SK-N-SH treated with all-trans-retinoic acid at 6 μM for 48 hours (cell line): ENCODE results near the gene PREB.

ENCODE experiments used
- ATAC-seq: fragments of 200-7000 bp; cut with Tn5 transposase; 3 replicates; pipeline ENCODE4 v1.9.1; 2020; ENCODE audit warnings: mild to moderate bottlenecking, moderate library complexity
- ARNTL ChIP-seq: fragments of 450-650 bp; formaldehyde crosslinking; IDR thresholded peaks from 2 replicates; pipeline ENCODE4 v1.5.0; 2020; ENCODE audit warnings: low read depth, mild to moderate bottlenecking, moderate library complexity, borderline replicate concordance
- CSDC2 ChIP-seq: fragments of 250-450 bp; sonication (Bioruptor Pico); IDR thresholded peaks from 2 replicates; pipeline ENCODE4 v1.5.0; 2020; ENCODE audit warnings: mild to moderate bottlenecking, moderate library complexity
- GLIS3 ChIP-seq: fragments of 250-450 bp; sonication (Bioruptor Pico); IDR thresholded peaks from 2 replicates; pipeline ENCODE4 v1.5.0; 2020; ENCODE audit warnings: mild to moderate bottlenecking, moderate library complexity
- OSR1 ChIP-seq: fragments of 250-450 bp; sonication (Bioruptor Pico); IDR thresholded peaks from 2 replicates; pipeline ENCODE4 v1.8.0; 2022; ENCODE audit warnings: moderate library complexity, mild to moderate bottlenecking, inconsistent platforms
- RARB ChIP-seq: fragments of 250-450 bp; sonication (Bioruptor Pico); IDR thresholded peaks from 2 replicates; pipeline ENCODE4 v1.8.0; 2021; ENCODE audit warnings: mild to moderate bottlenecking, moderate library complexity
- TCF4 ChIP-seq: fragments of 250-450 bp; sonication (Bioruptor Pico); IDR thresholded peaks from 2 replicates; pipeline ENCODE4 v1.8.0; 2021; ENCODE audit warnings: mild to moderate bottlenecking, moderate library complexity, borderline replicate concordance
- TOX ChIP-seq: fragments of 250-450 bp; sonication (Bioruptor Pico); IDR thresholded peaks from 2 replicates; pipeline ENCODE4 v1.8.0; 2021; ENCODE audit warnings: mild to moderate bottlenecking, moderate library complexity, borderline replicate concordance
- ZC3H10 ChIP-seq: fragments of 250-450 bp; sonication (Bioruptor Pico); IDR thresholded peaks from 2 replicates; pipeline ENCODE4 v1.5.1; 2021; ENCODE audit warnings: mild to moderate bottlenecking, moderate library complexity
- ZFP3 ChIP-seq: fragments of 250-450 bp; sonication (Bioruptor Pico); IDR thresholded peaks from 2 replicates; pipeline ENCODE4 v1.5.0; 2020; ENCODE audit warnings: mild to moderate bottlenecking, moderate library complexity
- ZNF565 ChIP-seq: fragments of 450-650 bp; formaldehyde crosslinking; conservative IDR thresholded peaks from 2 replicates; pipeline ENCODE4 v1.5.0; 2020; ENCODE audit warnings: low read depth, mild to moderate bottlenecking, moderate library complexity
- ZNF70 ChIP-seq: fragments of 450-650 bp; formaldehyde crosslinking; IDR thresholded peaks from 2 replicates; pipeline ENCODE4 v1.5.0; 2020; ENCODE audit warnings: mild to moderate bottlenecking, moderate library complexity
- ZNF8 ChIP-seq: fragments of 450-650 bp; formaldehyde crosslinking; IDR thresholded peaks from 2 replicates; pipeline ENCODE4 v1.5.0; 2020; ENCODE audit warnings: mild to moderate bottlenecking, moderate library complexity
- TF ChIP-seq, protein P1 (sequence below): fragments of 250-450 bp; sonication (Bioruptor Pico); IDR thresholded peaks from 2 replicates; pipeline ENCODE4 v1.5.0; 2020; ENCODE audit warnings: mild to moderate bottlenecking, moderate library complexity
- TF ChIP-seq, protein P2 (sequence below): fragments of 250-450 bp; sonication (Bioruptor Pico); IDR thresholded peaks from 2 replicates; pipeline ENCODE4 v1.8.0; 2021; ENCODE audit warnings: low read depth, mild to moderate bottlenecking, moderate library complexity, borderline replicate concordance
- TF ChIP-seq, protein P3 (sequence below): fragments of 250-450 bp; sonication (Bioruptor Pico); IDR thresholded peaks from 2 replicates; pipeline ENCODE4 v1.5.1; 2020; ENCODE audit warnings: low read depth, mild to moderate bottlenecking, moderate library complexity
- TF ChIP-seq, protein P4 (sequence below): fragments of 250-450 bp; sonication (Bioruptor Pico); IDR thresholded peaks from 2 replicates; pipeline ENCODE4 v1.5.1; 2021; ENCODE audit warnings: mild to moderate bottlenecking, moderate library complexity

Gene PREB

DNA sequence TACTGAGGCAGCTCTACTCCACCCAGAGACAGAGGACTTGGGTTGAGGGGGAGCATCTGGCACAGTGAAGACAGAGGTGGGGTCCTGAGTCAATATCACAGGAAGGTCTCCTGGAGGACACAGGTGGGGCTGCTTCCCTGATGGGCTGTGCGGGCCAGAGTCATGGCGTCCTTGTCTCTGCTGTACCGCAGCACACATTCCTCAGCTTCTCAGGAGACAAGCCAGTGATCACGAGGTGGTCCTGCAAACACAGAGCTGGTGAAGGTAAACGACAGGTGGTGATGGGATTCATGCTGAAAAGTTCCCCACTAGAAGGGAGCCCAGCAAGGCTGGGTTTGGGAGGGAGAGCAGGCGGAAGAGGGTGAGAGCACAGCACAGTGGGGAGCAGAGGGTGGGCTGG is 24.0 kb upstream of the PREB start:
- ATAC-seq: no peak
- TF ChIP-seq ZNF565 (CRISPR knock-in tag) (no peak), TCF4 (CRISPR knock-in tag) (no peak), OSR1 (no peak), ZC3H10 (no peak), ZNF70 (CRISPR knock-in tag) (no peak), RARB (CRISPR knock-in tag) (no peak), ARNTL (CRISPR knock-in tag) (no peak), TOX (CRISPR knock-in tag) (no peak)
- TF ChIP-seq, protein P1, sequence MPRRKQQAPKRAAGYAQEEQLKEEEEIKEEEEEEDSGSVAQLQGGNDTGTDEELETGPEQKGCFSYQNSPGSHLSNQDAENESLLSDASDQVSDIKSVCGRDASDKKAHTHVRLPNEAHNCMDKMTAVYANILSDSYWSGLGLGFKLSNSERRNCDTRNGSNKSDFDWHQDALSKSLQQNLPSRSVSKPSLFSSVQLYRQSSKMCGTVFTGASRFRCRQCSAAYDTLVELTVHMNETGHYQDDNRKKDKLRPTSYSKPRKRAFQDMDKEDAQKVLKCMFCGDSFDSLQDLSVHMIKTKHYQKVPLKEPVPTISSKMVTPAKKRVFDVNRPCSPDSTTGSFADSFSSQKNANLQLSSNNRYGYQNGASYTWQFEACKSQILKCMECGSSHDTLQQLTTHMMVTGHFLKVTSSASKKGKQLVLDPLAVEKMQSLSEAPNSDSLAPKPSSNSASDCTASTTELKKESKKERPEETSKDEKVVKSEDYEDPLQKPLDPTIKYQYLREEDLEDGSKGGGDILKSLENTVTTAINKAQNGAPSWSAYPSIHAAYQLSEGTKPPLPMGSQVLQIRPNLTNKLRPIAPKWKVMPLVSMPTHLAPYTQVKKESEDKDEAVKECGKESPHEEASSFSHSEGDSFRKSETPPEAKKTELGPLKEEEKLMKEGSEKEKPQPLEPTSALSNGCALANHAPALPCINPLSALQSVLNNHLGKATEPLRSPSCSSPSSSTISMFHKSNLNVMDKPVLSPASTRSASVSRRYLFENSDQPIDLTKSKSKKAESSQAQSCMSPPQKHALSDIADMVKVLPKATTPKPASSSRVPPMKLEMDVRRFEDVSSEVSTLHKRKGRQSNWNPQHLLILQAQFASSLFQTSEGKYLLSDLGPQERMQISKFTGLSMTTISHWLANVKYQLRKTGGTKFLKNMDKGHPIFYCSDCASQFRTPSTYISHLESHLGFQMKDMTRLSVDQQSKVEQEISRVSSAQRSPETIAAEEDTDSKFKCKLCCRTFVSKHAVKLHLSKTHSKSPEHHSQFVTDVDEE (CRISPR knock-in tag): no peak
- TF ChIP-seq, protein P2, sequence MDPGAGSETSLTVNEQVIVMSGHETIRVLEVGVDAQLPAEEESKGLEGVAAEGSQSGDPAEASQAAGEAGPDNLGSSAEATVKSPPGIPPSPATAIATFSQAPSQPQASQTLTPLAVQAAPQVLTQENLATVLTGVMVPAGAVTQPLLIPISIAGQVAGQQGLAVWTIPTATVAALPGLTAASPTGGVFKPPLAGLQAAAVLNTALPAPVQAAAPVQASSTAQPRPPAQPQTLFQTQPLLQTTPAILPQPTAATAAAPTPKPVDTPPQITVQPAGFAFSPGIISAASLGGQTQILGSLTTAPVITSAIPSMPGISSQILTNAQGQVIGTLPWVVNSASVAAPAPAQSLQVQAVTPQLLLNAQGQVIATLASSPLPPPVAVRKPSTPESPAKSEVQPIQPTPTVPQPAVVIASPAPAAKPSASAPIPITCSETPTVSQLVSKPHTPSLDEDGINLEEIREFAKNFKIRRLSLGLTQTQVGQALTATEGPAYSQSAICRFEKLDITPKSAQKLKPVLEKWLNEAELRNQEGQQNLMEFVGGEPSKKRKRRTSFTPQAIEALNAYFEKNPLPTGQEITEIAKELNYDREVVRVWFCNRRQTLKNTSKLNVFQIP: no peak
- TF ChIP-seq, protein P3, sequence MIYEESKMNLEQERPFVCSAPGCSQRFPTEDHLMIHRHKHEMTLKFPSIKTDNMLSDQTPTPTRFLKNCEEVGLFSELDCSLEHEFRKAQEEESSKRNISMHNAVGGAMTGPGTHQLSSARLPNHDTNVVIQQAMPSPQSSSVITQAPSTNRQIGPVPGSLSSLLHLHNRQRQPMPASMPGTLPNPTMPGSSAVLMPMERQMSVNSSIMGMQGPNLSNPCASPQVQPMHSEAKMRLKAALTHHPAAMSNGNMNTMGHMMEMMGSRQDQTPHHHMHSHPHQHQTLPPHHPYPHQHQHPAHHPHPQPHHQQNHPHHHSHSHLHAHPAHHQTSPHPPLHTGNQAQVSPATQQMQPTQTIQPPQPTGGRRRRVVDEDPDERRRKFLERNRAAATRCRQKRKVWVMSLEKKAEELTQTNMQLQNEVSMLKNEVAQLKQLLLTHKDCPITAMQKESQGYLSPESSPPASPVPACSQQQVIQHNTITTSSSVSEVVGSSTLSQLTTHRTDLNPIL (CRISPR knock-in tag): no peak

DNA sequence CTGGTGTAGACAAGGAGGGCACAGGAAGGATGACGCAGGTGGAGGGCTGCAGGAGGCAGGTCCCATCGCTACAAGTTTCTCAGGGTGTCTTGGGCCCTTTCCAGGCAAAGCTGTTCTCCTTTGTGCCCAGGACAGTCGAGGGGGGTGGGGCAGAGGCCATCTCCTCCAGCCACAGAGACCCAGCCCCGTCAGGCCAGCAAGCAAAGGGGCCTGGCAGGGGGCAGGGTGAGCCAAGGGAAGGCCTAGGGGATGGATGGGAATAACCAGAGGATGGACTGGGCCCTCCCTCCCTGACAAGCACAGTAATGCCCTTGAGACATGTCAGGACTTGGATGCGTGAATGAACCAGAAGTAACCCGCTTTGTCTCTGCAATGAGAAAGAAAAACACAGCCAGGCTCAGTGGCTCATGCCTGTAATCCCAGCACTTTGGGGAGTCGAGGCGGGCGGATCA is 20.7 kb upstream of the PREB start:
- TF ChIP-seq ZC3H10: no peak
- no peak for TF ChIP-seq ZNF70 (CRISPR knock-in tag)
- TF ChIP-seq ZNF8 (CRISPR knock-in tag): no peak
- TF ChIP-seq GLIS3 (CRISPR knock-in tag): no peak
- no peak for ATAC-seq

DNA sequence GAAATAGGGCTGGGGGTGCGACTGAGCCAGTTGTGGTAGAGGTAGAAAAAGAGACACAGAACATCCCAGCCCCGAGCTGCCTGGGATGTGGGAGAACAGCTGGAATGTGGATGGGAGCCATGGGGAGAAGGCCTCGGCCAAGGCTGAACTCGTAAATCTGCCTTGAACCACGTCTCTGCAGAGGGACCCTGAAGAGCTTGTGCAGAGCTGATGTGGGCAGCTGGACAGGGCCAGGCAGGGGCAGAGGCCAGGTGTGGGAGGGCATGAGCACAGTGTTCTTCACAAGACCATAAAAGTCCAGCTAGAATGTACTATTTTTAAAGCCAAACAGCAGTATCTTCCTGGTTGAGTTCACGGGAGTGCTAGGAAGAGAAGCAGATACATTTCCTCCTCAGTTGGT is 20.1 kb upstream of the PREB start:
- ATAC-seq: no peak

More for the DNA sequence above, 20.1 kb upstream of the PREB start:
- TF ChIP-seq ZNF565 (CRISPR knock-in tag) (no peak), GLIS3 (CRISPR knock-in tag) (no peak), OSR1 (no peak), RARB (CRISPR knock-in tag) (no peak), TCF4 (CRISPR knock-in tag) (no peak), ZC3H10 (no peak), ZNF70 (CRISPR knock-in tag) (no peak), CSDC2 (CRISPR knock-in tag) (no peak), ZFP3 (CRISPR knock-in tag) (no peak), ZNF8 (CRISPR knock-in tag) (no peak)
- TF ChIP-seq, protein P1 (CRISPR knock-in tag): no peak
- TF ChIP-seq, protein P2: no peak
- TF ChIP-seq, protein P4, sequence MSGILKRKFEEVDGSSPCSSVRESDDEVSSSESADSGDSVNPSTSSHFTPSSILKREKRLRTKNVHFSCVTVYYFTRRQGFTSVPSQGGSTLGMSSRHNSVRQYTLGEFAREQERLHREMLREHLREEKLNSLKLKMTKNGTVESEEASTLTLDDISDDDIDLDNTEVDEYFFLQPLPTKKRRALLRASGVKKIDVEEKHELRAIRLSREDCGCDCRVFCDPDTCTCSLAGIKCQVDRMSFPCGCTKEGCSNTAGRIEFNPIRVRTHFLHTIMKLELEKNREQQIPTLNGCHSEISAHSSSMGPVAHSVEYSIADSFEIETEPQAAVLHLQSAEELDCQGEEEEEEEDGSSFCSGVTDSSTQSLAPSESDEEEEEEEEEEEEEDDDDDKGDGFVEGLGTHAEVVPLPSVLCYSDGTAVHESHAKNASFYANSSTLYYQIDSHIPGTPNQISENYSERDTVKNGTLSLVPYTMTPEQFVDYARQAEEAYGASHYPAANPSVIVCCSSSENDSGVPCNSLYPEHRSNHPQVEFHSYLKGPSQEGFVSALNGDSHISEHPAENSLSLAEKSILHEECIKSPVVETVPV (CRISPR knock-in tag): no peak
- TF ChIP-seq, protein P3 (CRISPR knock-in tag): no peak
- TF ChIP-seq, all 23 proteins: peak for 0
